Natural killer cell (primary cell): ENCODE measurements around the gene ADRA2B. TPM values are rescaled to one million over a fixed set of nuclear protein-coding genes. Genes with fewer than 3 reads are reported as not detected.

ENCODE experiments used
- ATAC-seq, 3 donors: fragments of 150-1000 bp in 2 of 3; fragments of 200-7000 bp in 1 of 3; cut with Tn5 transposase; 1 replicate in 1 of 3; 2 replicates in 2 of 3; pipeline ENCODE4 v1.10.0; 2021; ENCODE audit warnings: mild to moderate bottlenecking in 2 of 3, moderate library complexity in 2 of 3
- DNase-seq, 2 donors: peaks; one replicate each; pipeline versions ENCODE4 v3.0.0 to v3.0.0-alpha.2; 2013 to 2021; ENCODE audit warnings: mixed read lengths in 1 of 2
- H3K27ac ChIP-seq: one replicate; pipeline ENCODE4 v1.5.1; 2013; ENCODE audit warnings: mild to moderate bottlenecking, low read length
- H3K27me3 ChIP-seq: one replicate; pipeline ENCODE4 v1.6.1; 2013; ENCODE audit warnings: low read length; ENCODE audit not compliant: control insufficient read depth, insufficient read depth
- H3K36me3 ChIP-seq: one replicate; pipeline ENCODE4 v1.6.1; 2013; ENCODE audit warnings: low read length; ENCODE audit not compliant: control insufficient read depth, insufficient read depth
- H3K4me1 ChIP-seq: one replicate; pipeline ENCODE4 v1.6.1; 2013; ENCODE audit warnings: low read length; ENCODE audit not compliant: control insufficient read depth, insufficient read depth
- H3K4me3 ChIP-seq: one replicate; pipeline ENCODE4 v1.5.1; 2013; ENCODE audit warnings: low read length
- H3K9me3 ChIP-seq: one replicate; pipeline ENCODE4 v1.6.1; 2013; ENCODE audit warnings: low read length; ENCODE audit not compliant: control insufficient read depth, insufficient read depth
- H3K27ac Mint-ChIP-seq, 2 donors: one replicate each; pipeline ENCODE4 v1.8.0; 2022; ENCODE audit warnings: mild to moderate bottlenecking in 2 of 2, mixed read lengths in 2 of 2, moderate library complexity in 1 of 2
- H3K27me3 Mint-ChIP-seq, 2 donors: one replicate each; pipeline ENCODE4 v1.8.0; 2022; ENCODE audit warnings: low read depth in 2 of 2, mixed read lengths in 2 of 2
- H3K36me3 Mint-ChIP-seq: one replicate; pipeline ENCODE4 v1.8.0; 2022; ENCODE audit warnings: mixed read lengths
- H3K4me1 Mint-ChIP-seq, 2 donors: one replicate each; pipeline ENCODE4 v1.8.0; 2022; ENCODE audit warnings: mixed read lengths in 2 of 2
- H3K4me3 Mint-ChIP-seq: one replicate; pipeline ENCODE4 v1.8.0; 2022; ENCODE audit warnings: mild to moderate bottlenecking, moderate library complexity, mixed read lengths
- H3K9me3 Mint-ChIP-seq, 2 donors: one replicate each; pipeline ENCODE4 v1.8.0; 2022; ENCODE audit warnings: mixed read lengths in 2 of 2
- WGBS: methylation state at CpG from one replicate; pipeline ENCODE4 v1.1.7; 2013; ENCODE audit warnings: missing lambda C conversion rate; ENCODE audit not compliant: insufficient coverage; 5-methylcytosine and 5-hydroxymethylcytosine counted together
- intact Hi-C: fragments of 100-400 bp; cut with micrococcal nuclease; formaldehyde crosslinking; loops from one replicate; pipeline ENCODE4 v1.14.2; 2022
- total RNA-seq, 4 donors: library from RNA; stranded (reverse); fragments of 120-200 nt in 1 of 4; gene quantifications; one replicate each; pipeline versions ENCODE4 v1.2.3 to v1.2.4, GENCODE V29; 2013 to 2022
- TF ChIP-seq, protein P1 (sequence below): fragments of 200-600 bp; IDR thresholded peaks from one replicate; pipeline ENCODE4 v1.8.0; 2022; ENCODE audit warnings: antibody characterized with exemption

Gene ADRA2B
- total RNA-seq, 3 donors from 2014 or later (not counting 1 experiment from before 2014, with no cell fraction given), result 0.18 to 1.3 (median 0.38) TPM

DNA sequence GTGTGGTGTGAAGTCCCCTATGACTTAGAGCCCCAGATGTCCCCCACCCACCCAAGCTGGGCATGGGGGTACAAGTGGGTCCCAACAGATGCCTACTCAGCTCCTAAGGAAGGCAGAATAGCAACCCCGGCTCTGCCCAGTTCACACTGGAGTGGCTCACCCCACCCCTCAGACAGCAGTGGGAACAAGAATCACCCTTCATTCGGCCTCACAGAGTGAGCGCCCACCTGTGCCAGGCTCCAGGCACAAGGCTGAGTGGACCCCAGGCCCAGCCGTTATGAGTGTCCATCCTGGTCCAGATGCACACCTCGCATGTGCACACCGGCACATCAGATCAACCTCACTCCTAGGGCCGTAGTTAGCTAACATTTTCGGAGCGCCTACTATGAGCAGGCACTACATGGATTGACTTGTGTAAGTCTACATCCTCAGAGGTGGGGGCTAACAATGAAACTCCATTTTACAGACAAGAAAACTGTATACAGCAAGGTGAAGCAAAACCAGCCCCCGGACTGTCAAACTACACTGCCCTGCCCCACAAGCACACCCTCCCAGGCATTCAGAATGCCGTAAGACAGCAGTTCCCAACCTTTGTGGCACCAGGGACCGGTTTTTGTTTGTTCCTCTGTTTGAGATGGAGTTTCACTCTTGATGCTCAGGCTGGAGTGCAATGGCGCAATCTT is 24.7 kb upstream of the ADRA2B start:
- H3K36me3 Mint-ChIP-seq, result no peaks in the 10 kb centered on the region
- no peak overlapping the region for H3K4me3 ChIP-seq

DNA sequence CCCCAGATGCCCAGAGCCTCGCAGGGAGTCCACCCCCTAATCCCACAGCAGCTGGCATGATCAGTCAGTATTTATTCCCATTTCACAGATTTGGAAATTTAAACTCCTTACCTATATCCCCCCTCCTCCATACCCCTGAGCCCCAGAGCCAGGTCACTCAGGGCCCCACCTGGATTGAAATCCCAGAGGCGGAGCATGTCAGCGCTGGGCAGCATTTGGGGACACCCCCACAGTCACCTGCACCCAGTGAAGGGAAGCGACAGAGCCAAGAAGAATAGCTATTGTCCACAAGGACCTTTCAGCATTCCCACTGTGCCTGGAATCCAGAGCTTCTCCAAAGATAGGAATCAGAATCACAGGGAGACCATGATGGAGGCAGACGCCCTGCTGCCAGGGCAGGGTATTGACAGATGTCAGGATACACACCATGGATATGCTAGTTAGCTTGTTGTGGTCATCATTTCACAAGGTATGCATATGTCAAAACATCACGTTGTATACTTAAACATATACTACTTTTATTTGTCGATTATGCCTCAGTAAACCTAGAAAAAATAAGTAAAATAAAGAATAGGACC is 22.9 kb upstream of the ADRA2B start:
- TF ChIP-seq, protein P1, sequence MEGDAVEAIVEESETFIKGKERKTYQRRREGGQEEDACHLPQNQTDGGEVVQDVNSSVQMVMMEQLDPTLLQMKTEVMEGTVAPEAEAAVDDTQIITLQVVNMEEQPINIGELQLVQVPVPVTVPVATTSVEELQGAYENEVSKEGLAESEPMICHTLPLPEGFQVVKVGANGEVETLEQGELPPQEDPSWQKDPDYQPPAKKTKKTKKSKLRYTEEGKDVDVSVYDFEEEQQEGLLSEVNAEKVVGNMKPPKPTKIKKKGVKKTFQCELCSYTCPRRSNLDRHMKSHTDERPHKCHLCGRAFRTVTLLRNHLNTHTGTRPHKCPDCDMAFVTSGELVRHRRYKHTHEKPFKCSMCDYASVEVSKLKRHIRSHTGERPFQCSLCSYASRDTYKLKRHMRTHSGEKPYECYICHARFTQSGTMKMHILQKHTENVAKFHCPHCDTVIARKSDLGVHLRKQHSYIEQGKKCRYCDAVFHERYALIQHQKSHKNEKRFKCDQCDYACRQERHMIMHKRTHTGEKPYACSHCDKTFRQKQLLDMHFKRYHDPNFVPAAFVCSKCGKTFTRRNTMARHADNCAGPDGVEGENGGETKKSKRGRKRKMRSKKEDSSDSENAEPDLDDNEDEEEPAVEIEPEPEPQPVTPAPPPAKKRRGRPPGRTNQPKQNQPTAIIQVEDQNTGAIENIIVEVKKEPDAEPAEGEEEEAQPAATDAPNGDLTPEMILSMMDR, result no peak
- WGBS, result 90% methylated on average over 5 of the region's 7 CpGs
- Mint-ChIP-seq H3K27ac (peak overlapping the region; percentile 61 to 82), H3K27me3 (no peaks in the 10 kb centered on the region), H3K9me3 (no peaks in the 10 kb centered on the region), H3K4me1 (peaks cover 18 to 51% of the 10 kb centered on the region in 2 donors), H3K4me3 (no peak overlapping the region), H3K36me3 (no peaks in the 10 kb centered on the region)
- H3K36me3 ChIP-seq, result peaks cover 25% of the 10 kb centered on the region
- peaks cover 56% of the 10 kb centered on the region for H3K4me1 ChIP-seq
- no peak for ATAC-seq
- DNase-seq, result no peak
- no peaks in the 10 kb centered on the region for H3K27me3 ChIP-seq
- no peak overlapping the region for H3K4me3 ChIP-seq
- no peak overlapping the region for H3K27ac ChIP-seq
- intact Hi-C loops, result no loop called here
- no peaks in the 10 kb centered on the region for H3K9me3 ChIP-seq

More for the DNA sequence above, 24.7 kb upstream of the ADRA2B start:
- H3K27me3 ChIP-seq, result no peaks in the 10 kb centered on the region
- Mint-ChIP-seq H3K27ac (peak overlapping the region in 1 of 2 donors; percentile 94), H3K4me1 (peaks cover 21 to 57% of the 10 kb centered on the region in 2 donors), H3K27me3 (no peaks in the 10 kb centered on the region), H3K4me3 (no peak overlapping the region), H3K9me3 (no peaks in the 10 kb centered on the region)
- no peak for DNase-seq
- no peak for ATAC-seq
- TF ChIP-seq, protein P1, result no peak
- intact Hi-C loops, result no loop called here
- WGBS, result 94% methylated on average over 13 of the region's 13 CpGs
- no peak overlapping the region for H3K27ac ChIP-seq
- peaks cover 69% of the 10 kb centered on the region for H3K4me1 ChIP-seq
- H3K9me3 ChIP-seq, result no peaks in the 10 kb centered on the region
- H3K36me3 ChIP-seq, result peaks cover 26% of the 10 kb centered on the region

DNA sequence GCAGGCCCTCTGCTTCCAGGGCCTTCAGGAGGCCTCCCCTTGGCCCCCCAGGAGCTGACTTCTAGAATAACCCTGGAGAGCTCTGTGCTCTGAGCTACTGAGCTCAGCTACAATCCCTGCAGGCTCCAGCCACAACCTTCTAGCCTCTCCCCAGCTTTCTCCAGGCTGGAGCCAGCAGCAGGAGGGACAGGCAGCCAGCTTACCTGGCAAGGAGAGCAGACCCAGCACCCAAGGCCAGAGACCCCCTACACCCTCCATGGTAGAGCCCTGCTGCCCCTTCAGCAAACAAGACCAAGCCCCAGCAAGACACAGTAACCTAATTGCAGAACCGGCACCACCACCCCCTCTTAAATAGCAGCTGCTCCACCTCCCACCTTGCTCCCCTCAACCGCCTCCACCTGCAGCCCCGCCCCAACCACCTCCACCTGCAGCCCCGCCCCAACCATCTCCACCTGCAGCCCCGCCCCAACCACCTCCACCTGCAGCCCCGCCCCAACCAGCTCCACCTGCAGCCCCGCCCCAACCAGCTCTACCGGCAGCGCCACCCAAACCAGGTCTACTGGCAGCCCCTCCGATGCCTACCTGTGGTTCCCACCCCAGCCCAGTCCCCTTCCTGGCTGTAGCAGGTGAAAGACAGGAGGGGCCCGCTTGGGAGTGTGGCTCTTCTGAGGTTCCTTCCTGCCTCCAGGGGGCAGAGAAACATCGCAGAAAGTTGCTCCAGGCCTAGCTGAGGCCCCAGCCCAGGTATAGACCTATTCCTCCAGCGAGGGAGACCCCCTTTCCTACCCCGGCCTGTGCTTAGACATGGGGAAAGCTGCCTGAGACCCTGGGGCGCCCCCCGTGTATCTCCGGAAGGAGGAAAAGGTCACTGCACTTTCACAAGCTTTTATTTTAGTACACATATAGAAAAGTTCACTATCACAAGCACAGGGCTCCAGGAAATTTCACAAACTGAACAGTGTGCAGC is 22.1 kb upstream of the ADRA2B start, which contains the start of gene ASTL:
Gene ASTL, minus strand, starts transcription at position 324 of the 967 bp plus-strand sequence. Its CDS starts 66 bp downstream, at position 258.
- Histone ChIP-seq H3K27ac (no peak within 1 kb of the TSS), H3K27me3 (no peaks in the 10 kb centered on the region), H3K9me3 (no peaks in the 10 kb centered on the region), H3K36me3 (peaks cover 17% of the 10 kb centered on the region), H3K4me3 (no peak within 1 kb of the TSS), H3K4me1 (peaks cover 48% of the 10 kb centered on the region)
- TF ChIP-seq, protein P1, result peak; percentile 66
- Mint-ChIP-seq H3K27ac (peak within 1 kb of the TSS; percentile 61 to 82), H3K27me3 (no peaks in the 10 kb centered on the region), H3K4me3 (peak within 1 kb of the TSS; percentile 49), H3K4me1 (peaks cover 12 to 43% of the 10 kb centered on the region in 2 donors), H3K36me3 (no peaks in the 10 kb centered on the region), H3K9me3 (no peaks in the 10 kb centered on the region)
- intact Hi-C loops, result loop anchor here (1.0 kb wide), 1 partner anchor 36 kb away; no protein-coding TSS in a partner anchor
- DNase-seq, result peak in 1 of 2 donors; percentile 86
- ATAC-seq, result peak; percentile 38 to 61 (median 55)
- 22% methylated on average over 16 of the region's 17 CpGs for WGBS
